Measurements from ENCODE around the gene FAM161B.

DNA sequence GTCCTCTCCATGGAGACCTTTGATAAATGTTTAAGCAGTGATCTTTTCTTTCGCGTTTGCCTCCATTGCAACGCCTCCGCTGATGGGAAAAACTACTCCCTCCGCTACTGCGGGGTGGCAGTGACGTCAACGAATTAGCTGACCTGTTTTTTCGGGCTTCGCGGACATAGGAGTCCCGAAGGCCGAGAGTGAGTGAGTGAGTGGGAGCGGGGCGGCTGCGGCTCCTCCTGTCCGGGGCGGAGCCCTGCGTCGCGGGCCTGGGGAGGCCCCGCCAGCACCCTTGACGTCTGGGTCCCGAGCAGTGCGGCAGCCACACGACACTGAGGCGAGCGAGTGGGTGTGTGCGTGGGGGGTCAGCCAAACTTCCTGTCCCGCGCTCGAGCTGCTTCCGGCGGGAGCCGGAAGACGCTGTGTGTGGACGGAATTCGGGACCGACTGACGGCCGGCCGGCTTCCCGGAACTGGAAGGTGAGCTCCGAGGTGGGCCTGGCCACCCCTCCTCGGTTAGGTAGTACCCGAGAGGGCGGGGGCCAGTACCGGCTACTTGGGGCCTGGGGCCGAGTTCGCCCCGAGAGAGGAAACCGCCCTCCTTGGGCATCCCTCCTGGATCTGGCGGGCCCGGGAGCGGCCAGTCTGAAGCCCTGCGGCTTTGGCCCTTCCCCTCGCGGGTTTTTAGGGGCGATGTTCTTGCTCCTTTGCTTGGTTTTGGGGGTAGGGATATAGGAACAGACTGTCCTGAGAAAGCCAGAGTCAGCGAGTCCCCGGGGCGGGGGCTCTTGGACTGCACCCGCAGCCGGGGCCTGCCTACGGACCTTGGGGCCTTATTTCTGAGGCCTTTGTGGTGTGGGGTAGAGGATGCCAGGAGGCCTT, 63.2 kb downstream of the FAM161B start, which contains the start of gene ZNF410:
- TF ChIP-seq, protein P1, sequence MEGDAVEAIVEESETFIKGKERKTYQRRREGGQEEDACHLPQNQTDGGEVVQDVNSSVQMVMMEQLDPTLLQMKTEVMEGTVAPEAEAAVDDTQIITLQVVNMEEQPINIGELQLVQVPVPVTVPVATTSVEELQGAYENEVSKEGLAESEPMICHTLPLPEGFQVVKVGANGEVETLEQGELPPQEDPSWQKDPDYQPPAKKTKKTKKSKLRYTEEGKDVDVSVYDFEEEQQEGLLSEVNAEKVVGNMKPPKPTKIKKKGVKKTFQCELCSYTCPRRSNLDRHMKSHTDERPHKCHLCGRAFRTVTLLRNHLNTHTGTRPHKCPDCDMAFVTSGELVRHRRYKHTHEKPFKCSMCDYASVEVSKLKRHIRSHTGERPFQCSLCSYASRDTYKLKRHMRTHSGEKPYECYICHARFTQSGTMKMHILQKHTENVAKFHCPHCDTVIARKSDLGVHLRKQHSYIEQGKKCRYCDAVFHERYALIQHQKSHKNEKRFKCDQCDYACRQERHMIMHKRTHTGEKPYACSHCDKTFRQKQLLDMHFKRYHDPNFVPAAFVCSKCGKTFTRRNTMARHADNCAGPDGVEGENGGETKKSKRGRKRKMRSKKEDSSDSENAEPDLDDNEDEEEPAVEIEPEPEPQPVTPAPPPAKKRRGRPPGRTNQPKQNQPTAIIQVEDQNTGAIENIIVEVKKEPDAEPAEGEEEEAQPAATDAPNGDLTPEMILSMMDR (conservative IDR thresholded peaks at IDR 0.05) = no peak
- TF ChIP-seq ZFX (IDR thresholded peaks at IDR 0.05) = peak; percentile 96

Data from C4-2B (cell line).